HG03103 (cell line): ENCODE measurements around the gene HEATR9.
A peak's percentile ranks its signal among the peaks of the same experiment; 100 is the strongest.

Source experiments
- ATAC-seq: cut with Tn5 transposase; IDR thresholded peaks from one replicate; pipeline ENCODE4 v1.9.1; 2021; ENCODE audit warnings: low read depth; ENCODE audit not compliant: unreplicated experiment

The HEATR9 gene

DNA sequence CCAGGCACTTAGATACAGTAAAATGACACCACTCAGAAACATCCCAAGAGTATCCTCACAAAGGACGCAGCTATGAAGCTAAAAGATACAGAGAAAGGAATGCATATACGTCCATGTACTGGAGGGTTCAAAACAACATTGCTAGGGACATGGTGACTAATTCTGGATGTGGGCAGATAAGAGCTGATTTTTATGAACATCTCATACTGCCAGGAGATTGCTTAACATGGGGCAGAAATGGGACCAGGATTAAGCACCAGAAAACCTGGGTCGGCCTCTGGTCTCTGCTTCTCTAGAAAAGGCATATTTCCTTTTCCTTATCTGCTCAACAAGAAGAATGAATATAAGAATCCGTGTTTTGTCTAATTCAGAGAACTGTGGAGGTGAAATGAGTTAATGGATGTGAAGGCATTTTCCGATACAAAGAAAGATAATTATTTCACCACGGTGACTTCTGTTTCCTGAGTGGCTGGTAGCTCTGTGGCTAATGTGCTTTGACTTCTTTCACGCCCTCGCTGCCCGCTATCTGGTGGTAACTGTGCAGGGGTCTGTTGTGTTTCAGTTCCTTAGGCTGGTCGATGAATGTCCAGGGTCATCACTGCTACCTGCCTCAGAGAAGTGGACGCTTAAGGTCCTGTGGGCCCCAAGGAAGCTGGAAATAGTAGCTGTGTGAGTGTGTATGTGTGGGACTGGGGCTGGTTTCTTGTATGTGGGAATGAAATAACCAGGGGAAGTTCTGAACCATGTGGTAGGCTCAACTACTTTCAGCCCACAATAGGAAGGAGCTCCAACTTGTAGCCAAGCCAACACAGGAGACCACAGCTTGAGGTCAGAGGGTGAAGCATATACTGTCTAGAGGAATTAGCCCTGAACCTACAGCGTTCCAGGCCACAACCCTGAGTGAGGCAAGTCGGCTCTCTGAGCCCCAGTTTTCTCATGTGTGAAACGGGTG is 27.2 kb upstream of the HEATR9 start:
- no peak for ATAC-seq

DNA sequence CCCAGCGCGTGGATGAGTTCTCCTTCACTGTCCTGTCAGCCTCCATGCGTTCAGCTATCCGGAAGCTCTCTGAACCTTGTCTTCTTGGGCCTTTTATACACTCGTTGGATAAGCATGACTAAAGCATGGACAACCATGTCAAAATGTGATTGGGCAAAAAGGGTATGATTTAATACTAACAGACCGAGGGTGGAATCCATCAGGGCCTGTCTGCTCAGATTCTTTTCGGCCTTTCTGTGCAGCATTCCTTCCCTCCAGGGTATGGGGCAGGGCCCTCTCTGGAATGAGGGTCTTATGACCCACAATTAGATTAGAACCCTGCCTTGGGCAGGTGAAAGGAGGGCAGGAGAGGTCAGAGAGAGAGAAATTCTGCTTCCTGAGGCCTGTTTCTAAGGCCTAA is 25.5 kb upstream of the HEATR9 start:
- ATAC-seq = no peak

DNA sequence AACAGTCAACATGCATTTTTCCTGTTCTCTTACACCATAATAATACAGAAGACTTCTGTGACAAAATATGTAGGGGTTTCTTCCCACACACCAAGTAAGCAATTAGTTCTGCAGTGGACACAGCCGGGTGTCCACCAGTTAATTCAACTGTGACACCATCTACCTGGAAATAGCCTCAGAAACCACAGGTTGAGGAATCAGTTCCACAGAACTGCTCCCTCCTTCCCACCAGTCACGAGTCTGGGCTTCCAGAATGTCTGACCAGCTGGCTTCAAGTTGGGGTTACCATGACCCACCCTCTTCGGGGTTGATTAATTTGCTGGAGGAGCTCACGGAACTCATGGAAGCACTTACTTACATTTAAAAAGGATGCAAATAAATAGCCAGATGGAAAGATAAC is 25.1 kb upstream of the HEATR9 start:
- ATAC-seq = no peak

DNA sequence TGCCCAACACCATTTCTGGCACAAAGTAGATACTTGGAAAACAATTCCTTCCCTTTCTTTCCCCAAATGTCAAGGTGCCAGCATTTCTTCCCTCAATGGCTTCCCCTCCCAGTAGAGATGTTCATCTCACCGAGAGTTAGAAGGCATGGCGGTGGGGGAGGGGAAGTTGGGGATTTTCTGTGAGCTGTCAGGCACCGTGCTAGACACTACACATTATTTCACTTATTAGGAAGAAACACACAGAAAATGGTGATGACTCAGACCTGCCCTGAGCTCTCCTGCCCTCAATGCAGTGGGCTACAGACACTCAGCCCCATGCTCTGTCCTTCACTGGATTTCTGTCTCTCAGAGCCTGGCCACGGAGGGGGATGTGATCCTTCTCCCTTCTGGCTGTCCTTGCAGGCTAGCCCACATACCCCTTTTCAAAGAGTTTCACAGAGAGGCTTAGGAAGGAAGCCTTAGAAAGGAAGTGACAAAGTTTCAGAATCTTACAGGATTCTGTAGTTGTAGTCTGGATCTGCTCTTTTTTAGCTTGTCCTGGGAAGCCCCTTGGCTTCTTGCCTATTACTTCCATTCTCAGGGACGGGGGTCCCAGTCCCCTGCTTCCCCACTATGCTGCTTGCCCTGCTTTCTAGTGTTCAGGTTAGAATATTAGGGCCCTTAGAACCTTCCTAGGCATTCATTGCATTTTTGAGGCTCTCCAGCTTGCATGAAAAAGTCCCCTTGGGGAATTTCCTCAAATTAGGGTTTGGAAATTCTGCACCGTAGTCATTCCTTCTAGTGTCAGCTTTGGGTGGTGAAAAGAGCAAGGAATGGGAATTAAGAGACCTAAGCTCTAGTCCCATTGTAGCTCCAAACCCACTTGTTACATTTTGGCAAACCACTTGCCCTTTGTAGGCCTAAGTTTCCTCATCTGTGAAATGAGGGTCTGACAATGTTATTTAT is 23.7 kb upstream of the HEATR9 start:
- no peak for ATAC-seq

DNA sequence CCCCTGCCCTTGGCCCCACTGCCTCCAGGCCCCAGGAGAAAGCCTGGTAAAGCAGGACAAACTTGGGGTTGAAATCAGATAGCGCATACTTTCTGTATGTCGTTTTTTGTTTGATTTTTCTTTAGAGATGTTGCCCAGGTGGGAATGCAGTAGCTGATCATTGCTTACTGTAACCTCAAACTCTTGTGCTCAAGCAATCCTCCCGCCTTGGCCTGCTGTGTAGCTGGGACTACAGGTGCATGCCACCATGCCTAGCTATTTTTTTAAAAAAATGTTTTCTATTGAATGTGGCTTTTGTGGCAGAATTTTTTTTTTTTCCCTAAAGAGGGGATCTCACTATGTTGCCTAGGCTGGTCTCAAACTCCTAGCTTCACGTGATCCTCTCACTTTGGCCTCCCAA is 22.6 kb upstream of the HEATR9 start:
- no peak for ATAC-seq

DNA sequence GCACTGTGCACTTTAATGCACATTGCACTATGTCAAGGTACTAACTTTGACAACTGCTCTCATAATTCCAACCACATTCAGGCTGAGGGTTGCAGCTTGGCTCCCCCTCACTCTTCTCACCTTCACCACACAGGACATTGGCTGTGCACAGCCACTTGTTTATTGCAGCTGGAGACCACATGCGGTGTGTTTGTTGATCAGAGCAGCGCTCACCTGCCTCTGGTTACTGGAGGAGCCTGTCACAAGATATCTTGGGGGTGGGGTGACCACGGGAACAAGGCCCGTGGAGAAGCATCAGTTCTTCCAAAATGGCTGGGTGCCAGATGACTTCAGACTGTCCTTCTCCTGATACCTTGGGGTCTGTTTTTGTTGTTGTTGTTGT is 22.1 kb upstream of the HEATR9 start:
- ATAC-seq = no peak

DNA sequence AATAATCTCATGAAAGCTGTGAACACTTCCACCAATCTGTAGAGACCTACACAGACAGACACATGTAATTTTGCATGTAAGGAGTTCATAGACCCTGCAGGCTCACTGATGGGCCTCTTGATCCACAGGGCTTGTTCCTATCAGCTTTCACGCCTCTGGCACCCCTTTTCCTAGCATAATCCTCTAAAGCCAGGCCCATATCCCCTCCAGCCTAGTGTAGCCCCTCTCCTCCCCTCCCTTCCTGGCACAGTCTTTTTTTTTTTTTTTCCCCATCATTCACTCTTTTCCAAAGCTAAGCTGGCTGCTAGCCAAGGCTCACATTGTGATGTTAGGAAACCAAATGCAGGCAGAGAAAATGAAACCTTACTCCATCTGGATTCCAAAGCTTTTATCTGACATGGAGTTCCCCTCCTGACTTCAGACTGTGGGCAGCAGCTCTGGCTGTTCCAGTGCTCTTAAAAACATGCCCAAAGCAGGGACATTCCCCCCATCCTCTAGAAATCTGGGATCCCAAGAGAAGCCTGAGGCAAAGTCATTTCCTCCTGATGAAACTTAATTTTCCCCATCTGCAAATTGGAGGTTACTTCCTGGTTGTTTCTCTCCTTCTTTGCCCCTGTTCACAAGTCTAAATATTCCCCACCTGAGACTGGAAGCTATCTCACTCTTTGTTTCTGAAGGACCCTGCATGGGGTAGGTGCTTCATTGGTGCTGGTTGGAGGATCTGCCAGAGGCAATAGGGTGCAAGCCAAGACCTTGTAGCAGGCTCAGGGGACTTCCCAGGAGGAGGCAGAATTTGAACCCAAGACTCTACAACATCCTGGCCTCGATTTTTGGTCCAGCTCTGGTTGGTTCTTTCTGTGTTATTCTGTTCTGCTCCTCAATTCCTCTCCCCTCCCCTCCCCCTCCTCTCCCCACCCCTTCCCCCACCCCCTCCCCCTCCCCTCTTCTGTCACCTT is 21.4 kb upstream of the HEATR9 start:
- ATAC-seq = no peak

DNA sequence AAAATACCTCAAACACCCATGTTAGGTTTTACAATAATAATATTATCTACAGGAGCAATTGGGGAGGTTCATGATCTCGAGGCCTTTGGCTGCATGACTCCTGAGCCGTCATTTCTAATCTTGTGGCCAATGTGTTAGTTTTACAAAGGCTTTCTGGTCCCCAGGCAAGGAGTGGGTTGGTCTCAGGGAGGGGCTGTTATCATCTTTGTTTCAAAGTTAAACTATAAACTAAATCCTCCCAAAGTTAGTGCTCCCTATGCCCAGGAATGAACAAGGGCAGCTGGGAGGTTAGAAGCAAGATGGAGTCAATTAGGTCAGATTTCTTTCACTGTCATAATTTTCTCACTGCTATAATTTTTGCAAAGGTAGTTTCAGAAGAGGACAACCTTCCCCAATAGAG is 20.6 kb upstream of the HEATR9 start:
- ATAC-seq = no peak

DNA sequence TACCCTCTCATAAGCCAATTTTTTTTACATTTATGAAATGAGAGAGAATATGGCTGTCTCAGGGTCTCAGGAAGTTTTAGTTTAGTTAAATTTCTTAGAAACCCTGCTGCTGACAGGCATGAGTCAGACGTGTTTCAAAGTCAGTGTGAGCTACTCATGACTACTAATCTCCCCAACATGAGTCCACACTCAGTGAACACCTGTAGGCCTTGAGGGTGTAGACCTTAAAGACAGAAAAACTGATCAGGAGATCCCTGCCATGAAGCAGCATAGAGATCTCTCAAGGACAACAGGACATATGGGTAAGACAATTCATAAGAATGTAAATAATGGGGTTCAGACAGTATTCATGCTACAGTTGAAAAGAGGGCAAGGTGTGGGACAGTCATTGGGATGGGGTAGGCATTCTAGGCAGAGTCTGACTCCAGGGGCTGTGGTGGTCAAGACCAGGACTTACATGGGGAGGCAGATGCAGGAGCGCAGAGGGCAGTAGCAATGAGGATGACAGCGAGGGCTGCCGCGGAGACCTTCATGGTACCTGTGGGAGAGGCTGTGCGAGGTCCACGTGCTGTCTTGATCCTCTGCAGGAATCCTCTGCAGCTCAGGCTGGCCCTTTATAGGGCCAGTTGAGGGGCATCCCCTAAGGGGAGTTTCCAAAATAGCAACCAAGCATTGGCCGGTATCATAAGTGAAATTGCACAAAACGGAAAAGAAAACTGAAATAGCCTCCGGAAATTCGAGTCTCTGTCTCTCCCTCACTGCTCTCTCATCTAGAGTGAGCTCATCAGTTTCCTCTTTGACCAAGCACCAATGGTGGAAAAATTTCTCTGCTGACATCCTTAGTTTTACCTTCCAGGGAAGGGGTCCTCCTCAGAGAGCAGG is 11.3 kb upstream of the HEATR9 start, which contains the start of gene CCL5:
CCL5 (minus strand) TSS at position 588 of the 882 bp plus-strand sequence.
- peak; percentile 81 for ATAC-seq

DNA sequence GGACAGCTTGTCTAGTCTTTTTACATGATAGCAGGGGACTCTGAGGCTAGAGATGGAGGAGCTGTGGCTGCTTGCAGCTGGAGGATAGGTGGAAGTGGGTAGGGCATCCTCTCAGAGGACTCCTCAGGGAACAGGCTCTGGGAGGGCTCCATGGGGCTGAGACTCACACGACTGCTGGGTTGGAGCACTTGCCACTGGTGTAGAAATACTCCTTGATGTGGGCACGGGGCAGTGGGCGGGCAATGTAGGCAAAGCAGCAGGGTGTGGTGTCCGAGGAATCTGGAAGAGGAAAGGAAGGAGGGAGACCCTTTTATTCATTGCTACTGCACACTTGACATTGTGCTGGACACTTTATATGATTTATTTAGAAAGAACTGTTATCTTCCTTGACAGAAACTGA is 9.7 kb upstream of the HEATR9 start:
- ATAC-seq = no peak

DNA sequence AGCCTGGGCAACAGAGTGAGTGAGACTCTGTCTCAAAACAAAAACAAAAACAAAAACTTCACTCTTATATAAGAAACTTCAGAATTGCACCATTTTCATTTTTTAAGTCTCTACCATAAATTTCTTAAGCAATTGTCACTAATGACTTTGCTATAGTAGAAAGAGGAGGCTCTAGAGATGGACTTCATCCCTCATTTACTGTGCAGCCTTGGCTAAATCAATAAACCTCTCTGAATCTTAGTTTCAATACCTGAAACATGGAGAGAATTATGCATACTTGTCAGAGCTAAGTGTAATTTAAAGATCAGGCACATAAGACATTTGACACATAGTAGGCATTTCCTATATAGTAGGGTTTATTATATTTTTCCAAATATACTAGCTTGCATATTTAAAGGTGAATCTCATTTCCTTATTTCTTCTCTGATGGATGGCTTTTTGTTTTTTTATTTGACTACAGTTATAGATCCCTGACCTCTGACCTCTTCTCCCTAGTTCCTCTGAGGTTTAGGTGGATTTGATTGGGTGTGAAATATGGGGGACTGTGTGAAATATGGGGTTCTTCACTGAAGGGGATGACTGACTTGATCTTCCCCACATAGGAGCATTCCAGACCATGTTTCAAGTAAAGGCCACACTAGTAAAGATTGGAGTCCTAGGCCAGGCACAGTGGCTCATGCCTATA is 8.8 kb upstream of the HEATR9 start:
- ATAC-seq = no peak

DNA sequence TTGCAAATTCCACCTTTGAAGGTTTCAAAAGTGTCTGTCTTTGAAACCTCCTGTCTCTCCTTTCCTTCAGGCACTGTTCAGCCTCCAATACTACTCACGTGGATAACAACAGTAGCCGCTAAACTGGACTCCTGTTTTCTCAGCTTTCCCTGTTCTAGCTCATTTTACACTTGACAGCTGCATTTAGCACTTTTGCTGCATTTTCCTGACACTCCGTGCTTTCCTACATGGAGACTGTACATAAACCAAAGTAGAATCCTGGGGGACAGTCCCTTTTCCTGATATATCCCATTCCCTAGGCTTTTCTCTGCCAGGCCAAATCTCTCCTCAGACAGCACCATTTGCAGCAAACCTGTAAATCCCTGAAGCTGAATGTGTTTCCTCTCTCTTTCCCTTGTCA is 7.8 kb upstream of the HEATR9 start:
- no peak for ATAC-seq

DNA sequence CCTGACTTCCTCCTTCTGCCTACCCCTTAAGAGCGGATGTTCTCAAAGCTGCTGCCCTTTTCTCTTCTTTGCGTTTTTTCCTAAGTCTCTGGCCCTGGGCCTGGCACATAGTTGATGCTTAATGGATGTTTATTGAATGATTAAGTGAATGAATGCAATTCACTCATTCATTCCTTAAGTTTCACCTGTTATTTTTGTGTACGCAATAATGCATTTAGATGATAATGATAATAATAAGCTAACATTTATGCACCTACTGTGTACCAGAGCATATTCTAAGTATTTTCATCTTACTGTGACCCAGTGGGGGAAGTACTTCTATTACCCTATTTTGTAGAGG is 7.1 kb upstream of the HEATR9 start:
- no peak for ATAC-seq

DNA sequence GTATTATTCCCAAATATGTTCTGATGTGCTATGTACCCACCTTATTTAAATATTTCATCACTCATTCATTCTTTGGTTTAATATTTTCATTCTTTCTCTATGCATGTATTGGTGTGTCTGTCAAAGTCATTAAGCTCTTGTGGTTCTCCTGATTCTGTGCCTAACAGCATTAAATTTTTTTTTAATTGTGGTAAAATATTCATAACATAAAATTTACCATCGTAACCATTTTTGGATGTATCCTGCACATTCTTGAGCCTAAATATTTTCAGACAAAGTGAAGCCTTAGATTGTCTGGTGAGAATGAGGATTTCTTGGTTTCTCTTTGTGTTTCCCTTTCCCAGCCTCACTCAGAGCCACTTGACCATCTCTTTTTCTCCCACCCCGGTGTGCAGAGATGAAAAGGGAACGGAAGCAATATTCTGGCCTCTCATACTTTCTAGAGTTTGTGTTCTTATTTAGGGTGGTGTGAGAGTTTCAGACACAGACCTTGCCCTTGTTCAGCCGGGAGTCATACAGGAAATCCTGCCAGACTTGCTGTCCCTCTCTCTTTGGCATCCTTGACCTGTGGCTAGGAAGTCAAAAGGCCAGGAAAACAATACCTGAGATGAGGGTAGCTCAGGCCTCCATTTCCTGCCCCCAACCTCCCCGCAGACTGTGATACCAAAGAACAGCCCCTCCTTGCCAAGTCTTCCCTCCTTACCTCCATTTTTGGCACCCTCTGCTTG is 6.5 kb upstream of the HEATR9 start:
- no peak for ATAC-seq

DNA sequence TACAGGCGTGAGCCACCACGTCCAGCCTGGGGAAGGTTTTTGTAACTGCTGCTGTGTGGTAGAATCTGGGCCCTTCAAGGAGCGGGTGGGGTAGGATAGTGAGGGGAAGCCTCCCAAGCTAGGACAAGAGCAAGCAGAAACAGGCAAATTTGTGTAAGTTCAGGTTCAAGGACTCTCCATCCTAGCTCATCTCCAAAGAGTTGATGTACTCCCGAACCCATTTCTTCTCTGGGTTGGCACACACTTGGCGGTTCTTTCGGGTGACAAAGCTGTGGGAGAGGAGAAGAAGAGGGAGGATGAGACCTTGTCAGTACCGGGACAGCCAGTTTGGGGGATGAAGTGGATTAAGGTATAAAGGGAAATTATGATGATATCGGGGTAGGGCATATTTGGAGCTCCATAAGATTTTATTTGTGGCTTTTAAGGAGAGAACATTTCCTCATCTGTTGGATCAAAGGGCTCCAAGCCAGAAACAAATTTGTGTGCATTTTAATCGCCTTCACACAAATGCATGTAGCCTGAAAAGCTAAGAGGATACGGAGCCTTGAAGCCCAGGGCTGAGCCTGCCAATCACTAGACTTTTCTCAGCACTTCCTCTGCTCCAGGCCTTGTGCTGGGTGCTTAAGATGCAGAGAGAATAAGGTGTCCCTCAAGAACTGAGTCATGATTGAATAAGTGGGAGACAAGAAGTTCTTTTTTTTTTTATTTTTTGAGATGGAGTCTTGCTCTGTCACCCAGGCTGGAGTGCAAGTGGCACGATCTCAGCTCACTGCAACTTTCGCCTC is 3.7 kb upstream of the HEATR9 start:
- ATAC-seq = no peak

DNA sequence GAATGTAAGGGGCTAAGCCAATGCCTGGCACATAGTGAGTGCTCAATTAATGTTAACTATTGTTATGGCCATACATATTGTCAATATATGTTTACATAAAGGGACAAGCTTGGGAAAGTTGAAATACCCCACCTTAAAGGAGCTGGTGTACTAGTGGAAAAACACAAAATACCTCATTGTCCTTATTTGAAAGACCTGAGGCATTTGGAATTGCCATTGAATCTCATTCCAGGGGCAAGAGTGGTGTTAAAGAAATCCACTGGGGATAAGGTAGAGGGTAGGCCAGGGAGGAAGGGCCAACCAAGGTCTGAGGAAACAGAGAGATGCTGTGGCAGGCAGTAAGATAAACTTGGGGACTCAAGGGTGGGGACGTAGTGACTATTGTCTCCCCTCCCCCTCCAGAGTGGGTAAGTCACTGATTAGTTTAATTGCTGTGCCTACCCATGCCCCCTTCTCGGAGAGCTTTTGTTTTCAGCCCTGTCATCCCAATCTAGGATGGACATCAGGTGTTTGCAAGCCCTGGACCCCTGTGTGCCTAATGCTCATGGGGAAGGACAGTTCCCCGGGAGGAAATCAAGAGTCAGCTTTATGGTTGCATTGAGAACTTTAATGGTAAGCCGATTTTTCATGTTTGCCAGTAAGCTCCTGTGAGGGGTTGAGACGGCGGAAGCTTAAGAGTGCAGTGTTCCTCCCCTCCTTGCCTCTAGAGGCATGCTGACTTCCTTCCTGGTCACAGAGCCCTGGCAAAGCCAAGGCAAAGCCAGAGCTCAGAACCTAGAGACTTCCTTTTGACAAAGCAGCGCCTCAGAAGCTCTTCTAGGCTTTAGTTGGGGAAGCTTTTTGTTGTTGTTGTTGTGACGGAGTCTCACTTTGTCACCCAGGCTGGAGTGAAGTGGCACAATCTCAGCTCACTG is 2.5 kb upstream of the HEATR9 start:
- ATAC-seq = no peak
